GM12878 (cell line): ENCODE measurements around the gene PAQR8. TPM values are rescaled to one million over a fixed set of nuclear protein-coding genes. Genes with fewer than 3 reads are reported as not detected.

Experiments used
- ATAC-seq: fragments of 200-7000 bp; cut with Tn5 transposase; 3 replicates; pipeline ENCODE4 v1.9.1; 2020; ENCODE audit warnings: mild to moderate bottlenecking, moderate library complexity
- BruUV-seq: library from RNA; stranded (reverse); fragments of 400-500 nt; replicated peaks from 2 replicates; lab custom pipeline; 2021; lab: Mats Ljungman, UMichigan
- CTCF ChIA-PET: fragments of 300-600 bp; sonication (Branson Sonifier 250); formaldehyde crosslinking; extraction: SDS; loops from one replicate; lab custom pipeline; 2021; ENCODE audit warnings: inconsistent platforms; lab: Yijun Ruan, JAX
- POLR2A ChIA-PET: fragments of 350-600 bp; formaldehyde crosslinking; extraction: SDS; loops from one replicate; lab custom pipeline; 2021; ENCODE audit warnings: inconsistent platforms; lab: Charles Lee
- RAD21 ChIA-PET: fragments of 300-600 bp; sonication (Branson Sonifier 250); formaldehyde crosslinking; loops from one replicate; lab custom pipeline; 2023; ENCODE audit warnings: antibody characterized with exemption; ENCODE audit not compliant: unreplicated experiment; lab: Charles Lee
- SMC1A ChIA-PET: fragments of 300-600 bp; sonication (Branson Sonifier 250); formaldehyde crosslinking; loops from one replicate; lab custom pipeline; 2023; ENCODE audit not compliant: unreplicated experiment, uncharacterized antibody; lab: Charles Lee
- DNase-seq: peaks from one replicate; pipeline ENCODE4 v3.0.0-alpha.2; 2011; ENCODE audit warnings: low read depth, low spot score
- FAIRE-seq: peaks from 3 replicates; lab custom pipeline; 2011; peaks lifted over from hg19 to GRCh38; lab: Jason Lieb, UNC
- H2AFZ ChIP-seq: 2 replicates; pipeline ENCODE4 v1.6.0; 2011; ENCODE audit warnings: low read depth, low read length, control low read depth; ENCODE audit not compliant: control insufficient read depth
- H3K27ac ChIP-seq: 2 replicates; pipeline ENCODE4 v1.5.1; 2011; ENCODE audit warnings: control low read depth; ENCODE audit not compliant: control insufficient read depth, insufficient read depth
- H3K27me3 ChIP-seq, 2 experiments: replicated peaks in 1 of 2; 2 replicates each; pipeline versions ENCODE4 v1.6.0 to v1.6.1; 2011; ENCODE audit warnings: low read length in 1 of 2; ENCODE audit not compliant: control insufficient read depth in 2 of 2, insufficient read depth in 2 of 2
- H3K36me3 ChIP-seq, 2 experiments: 2 replicates each; pipeline ENCODE4 v1.5.1; 2011; ENCODE audit warnings: low read length in 1 of 2; ENCODE audit not compliant: control insufficient read depth in 2 of 2, insufficient read depth in 2 of 2
- H3K4me1 ChIP-seq: 2 replicates; pipeline ENCODE4 v1.6.1; 2011; ENCODE audit warnings: mild to moderate bottlenecking, low read length, moderate library complexity, mixed read lengths; ENCODE audit not compliant: control insufficient read depth, insufficient read depth
- H3K4me2 ChIP-seq: 2 replicates; pipeline ENCODE4 v1.6.0; 2011; ENCODE audit warnings: control low read depth; ENCODE audit not compliant: control insufficient read depth, insufficient read depth
- H3K4me3 ChIP-seq: fragments of 200-600 bp; sonication (generic); 2 replicates; pipeline ENCODE4 v1.5.1; 2016
- H3K79me2 ChIP-seq: 2 replicates; pipeline ENCODE4 v1.6.0; 2011; ENCODE audit warnings: low read length; ENCODE audit not compliant: control insufficient read depth, insufficient read depth
- H3K9ac ChIP-seq: 2 replicates; pipeline ENCODE4 v1.8.0; 2011; ENCODE audit warnings: low read length, control low read depth, mixed read lengths; ENCODE audit not compliant: control insufficient read depth, insufficient read depth
- H3K9me3 ChIP-seq: replicated peaks from 3 replicates; pipeline ENCODE4 v1.5.1; 2011; ENCODE audit warnings: mild to moderate bottlenecking, low read length; ENCODE audit not compliant: control insufficient read depth, insufficient read depth
- H4K20me1 ChIP-seq: 2 replicates; pipeline ENCODE4 v1.6.0; 2011; ENCODE audit not compliant: control insufficient read depth, insufficient read depth
- BMI1 ChIP-seq: fragments of 450-650 bp; IDR thresholded peaks from 2 replicates; pipeline ENCODE4 v1.6.1; 2016; ENCODE audit warnings: mild to moderate bottlenecking, moderate library complexity, borderline replicate concordance
- GABPA ChIP-seq: IDR thresholded peaks from 2 replicates; pipeline ENCODE4 v1.6.1; 2014; ENCODE audit warnings: antibody characterized with exemption, low read depth, mild to moderate bottlenecking, inconsistent platforms
- GATAD2B ChIP-seq: fragments of 450-650 bp; conservative IDR thresholded peaks from 2 replicates; pipeline ENCODE4 v1.6.1; 2017; ENCODE audit warnings: low read depth, mild to moderate bottlenecking, moderate library complexity
- HDAC6 ChIP-seq: fragments of 200-600 bp; sonication (generic); IDR thresholded peaks from one replicate; pipeline ENCODE4 v1.8.0; 2017; ENCODE audit warnings: antibody characterized with exemption; ENCODE audit not compliant: unreplicated experiment
- HDGF ChIP-seq: fragments of 450-650 bp; IDR thresholded peaks from 2 replicates; pipeline ENCODE4 v1.6.1; 2016; ENCODE audit warnings: antibody characterized with exemption
- MEF2B ChIP-seq: fragments of 450-650 bp; IDR thresholded peaks from 2 replicates; pipeline ENCODE4 v1.6.1; 2018; ENCODE audit warnings: mild to moderate bottlenecking, moderate library complexity; ENCODE audit not compliant: partially characterized antibody, poor library complexity, severe bottlenecking
- PBX3 ChIP-seq: IDR thresholded peaks from 2 replicates; pipeline ENCODE4 v1.6.1; 2011; ENCODE audit warnings: mild to moderate bottlenecking, low read depth, low read length, moderate library complexity; ENCODE audit not compliant: insufficient replicate concordance
- RAD51 ChIP-seq: fragments of 450-650 bp; IDR thresholded peaks from 2 replicates; pipeline ENCODE4 v1.6.1; 2016; ENCODE audit warnings: moderate library complexity, mild to moderate bottlenecking, inconsistent platforms
- RFX5 ChIP-seq: IDR thresholded peaks from 2 replicates; pipeline ENCODE4 v1.6.1; 2011; ENCODE audit warnings: low read depth, low read length, improper control_type of control experiment
- WGBS: methylation state at CpG from one replicate; pipeline ENCODE4 v1.1.6; 2016; ENCODE audit warnings: low lambda C conversion rate; ENCODE audit not compliant: insufficient replicate concordance, insufficient coverage; ENCODE audit errors: missing lambda C conversion rate; 5-methylcytosine and 5-hydroxymethylcytosine counted together
- in situ Hi-C: fragments of 300-500 bp; cut with MboI; formaldehyde crosslinking; loops from 9 replicates; pipeline ENCODE4 v1.14.3; 2018; ENCODE audit warnings: mixed read lengths
- intact Hi-C: fragments of 100-400 bp; cut with micrococcal nuclease; formaldehyde crosslinking; loops from one replicate; pipeline ENCODE4 v1.14.2; 2022; ENCODE audit not compliant: unreplicated experiment
- polyA plus RNA-seq, 11 experiments: library from polyadenylated mRNA; depleted of rRNA in 4 of 11; unstranded in 6 of 11; stranded (reverse) in 5 of 11; fragments of >200 nt; fragmentation: Nextera tagmentation in 4 of 11; fragmentation: Illumina TruSeq in 1 of 11; extraction: Ambion mirVana in 4 of 11; extraction: Trizol in 1 of 11; gene quantifications; 1 replicate in 1 of 11; 2 replicates in 10 of 11; pipeline versions ENCODE4 v1.2.1 to v1.2.3, GENCODE V29; 2011 to 2016; ENCODE audit warnings: inconsistent platforms in 2 of 11, missing spikeins in 2 of 11, low read depth in 1 of 11
- total RNA-seq, 4 experiments: library from RNA; depleted of rRNA in 3 of 4; stranded (reverse); fragments of >200 nt in 3 of 4; fragmentation: Illumina TruSeq in 1 of 4; extraction: Trizol in 1 of 4; gene quantifications; 2 replicates each; pipeline versions ENCODE4 v1.2.1 to v1.2.3, GENCODE V29; 2013 to 2021
- TF ChIP-seq, protein P1 (sequence below), 3 experiments: IDR thresholded peaks in 2 of 3; conservative IDR thresholded peaks in 1 of 3; 2 replicates each; pipeline ENCODE4 v1.5.1; 2011; ENCODE audit warnings: low read depth in 3 of 3, low read length in 3 of 3, mild to moderate bottlenecking in 3 of 3, control low read depth in 2 of 3, moderate library complexity in 2 of 3, inconsistent platforms in 1 of 3, mixed read lengths in 1 of 3; ENCODE audit not compliant: control insufficient read depth in 2 of 3, insufficient read depth in 1 of 3; ENCODE audit errors: extremely low read depth in 1 of 3

PAQR8 gene
- total and polyA plus RNA-seq, 10 of the 15 experiments (the other 5 are each of a cell fraction or from before 2014, with no cell fraction given) = 3.9 to 22.4 (median 14.6) TPM

GRCh38 chr6:52454556-52454955 lies 92.6 kb downstream of the PAQR8 start:
- no peak for FAIRE-seq

More at GRCh38 chr6:52454556-52454955, 92.6 kb downstream of the PAQR8 start:
- no TSS peak for BruUV-seq
- H3K4me2 ChIP-seq = no peak overlapping the region
- H3K36me3 ChIP-seq = no peaks in the 10 kb centered on the region
- ChIA-PET SMC1A (interaction anchor here (0.8 to 1.7 kb wide), 2 partner anchors 33 to 39 kb away, joined by 5 to 6 read pairs; no protein-coding TSS in a partner anchor), CTCF (interaction anchor here (0.9 kb wide), 1 partner anchor 22 kb away, joined by 3 read pairs; no protein-coding TSS in a partner anchor), POLR2A (no interaction called here), RAD21 (no interaction called here)
- in situ Hi-C loops (no loop called here), intact Hi-C loops (no loop called here)
- no peak overlapping the region for H2AFZ ChIP-seq
- peaks cover 3% of the 10 kb centered on the region; the same call in 2 of the 3 replicates for H3K9me3 ChIP-seq
- no peaks in the 10 kb centered on the region for H3K79me2 ChIP-seq
- ATAC-seq (no peak), DNase-seq (no peak)
- H3K4me3 ChIP-seq = no peak overlapping the region
- no peak overlapping the region for H3K9ac ChIP-seq
- TF ChIP-seq BMI1 (no peak), GATAD2B (no peak), RFX5 (no peak), GABPA (no peak), HDGF (no peak), RAD51 (no peak), HDAC6 (no peak), MEF2B (no peak), PBX3 (no peak)
- TF ChIP-seq, protein P1, sequence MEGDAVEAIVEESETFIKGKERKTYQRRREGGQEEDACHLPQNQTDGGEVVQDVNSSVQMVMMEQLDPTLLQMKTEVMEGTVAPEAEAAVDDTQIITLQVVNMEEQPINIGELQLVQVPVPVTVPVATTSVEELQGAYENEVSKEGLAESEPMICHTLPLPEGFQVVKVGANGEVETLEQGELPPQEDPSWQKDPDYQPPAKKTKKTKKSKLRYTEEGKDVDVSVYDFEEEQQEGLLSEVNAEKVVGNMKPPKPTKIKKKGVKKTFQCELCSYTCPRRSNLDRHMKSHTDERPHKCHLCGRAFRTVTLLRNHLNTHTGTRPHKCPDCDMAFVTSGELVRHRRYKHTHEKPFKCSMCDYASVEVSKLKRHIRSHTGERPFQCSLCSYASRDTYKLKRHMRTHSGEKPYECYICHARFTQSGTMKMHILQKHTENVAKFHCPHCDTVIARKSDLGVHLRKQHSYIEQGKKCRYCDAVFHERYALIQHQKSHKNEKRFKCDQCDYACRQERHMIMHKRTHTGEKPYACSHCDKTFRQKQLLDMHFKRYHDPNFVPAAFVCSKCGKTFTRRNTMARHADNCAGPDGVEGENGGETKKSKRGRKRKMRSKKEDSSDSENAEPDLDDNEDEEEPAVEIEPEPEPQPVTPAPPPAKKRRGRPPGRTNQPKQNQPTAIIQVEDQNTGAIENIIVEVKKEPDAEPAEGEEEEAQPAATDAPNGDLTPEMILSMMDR (IDR thresholded peaks at IDR 0.05 in 2 of 3, conservative IDR thresholded peaks at IDR 0.05 in 1 of 3; ENCODE audit: control insufficient read depth in 2 of 3, extremely low read depth in 1 of 3, insufficient read depth in 1 of 3, low read depth in 3 of 3, low read length in 3 of 3) = no peak
- WGBS = 96% methylated on average over 2 of the region's 2 CpGs
- H3K4me1 ChIP-seq = no peaks in the 10 kb centered on the region
- no peak overlapping the region for H3K27ac ChIP-seq
- H3K27me3 ChIP-seq = no peaks in the 10 kb centered on the region
- H4K20me1 ChIP-seq = no peaks in the 10 kb centered on the region
